ENCODE data around the gene HDAC11. TPM values are rescaled to one million over a fixed set of nuclear protein-coding genes. Genes with fewer than 3 reads are reported as not detected.

HDAC11 gene
- polyA plus RNA-seq, 1 experiment, result 7.1 TPM

- Histone ChIP-seq H3K4me3 (ENCODE audit: low read depth, low read length) (no peak overlapping the region), H3K27ac (ENCODE audit: low read depth, low read length) (no peak overlapping the region), H3K27me3 (ENCODE audit: control insufficient read depth, insufficient read depth, low read length) (peaks cover 9% of the 10 kb centered on the region), H3K9me3 (ENCODE audit: control insufficient read depth, insufficient read depth, low read length) (no peaks in the 10 kb centered on the region)
- no peak for TF ChIP-seq CTCF (IDR thresholded peaks at IDR 0.05; ENCODE audit: low read depth, low read length)
- no peak for DNase-seq (ENCODE audit: low read depth, low spot score)
- CTCF ChIA-PET, result interaction anchor here (1.0 to 3.3 kb wide), 4 partner anchors 8 to 424 kb away, joined by 3 to 23 read pairs (median 6); no protein-coding TSS in a partner anchor
- POLR2A ChIA-PET, result no interaction called here
Measured at GRCh38 chr3:13515786-13516759, 36.0 kb downstream of the HDAC11 start.

DNA sequence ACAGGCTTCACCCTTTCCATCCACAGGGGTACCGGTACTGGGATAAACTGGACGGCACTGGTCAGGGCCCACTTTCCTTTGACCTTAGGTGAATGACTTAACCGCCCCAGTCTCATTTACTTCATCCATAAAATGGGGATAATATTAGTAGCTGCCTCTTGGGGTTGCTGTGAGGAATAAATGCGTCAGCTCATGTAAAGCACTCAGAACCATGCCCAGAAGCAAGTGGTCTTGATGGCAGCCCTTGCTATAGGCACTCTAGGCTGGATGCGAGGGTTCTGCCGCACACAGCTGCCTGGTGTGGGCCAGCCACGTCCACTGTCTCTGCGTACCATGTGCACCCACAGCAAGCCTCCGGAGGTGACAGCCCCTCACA is 36.6 kb downstream of the HDAC11 start:
- H3K27ac ChIP-seq (ENCODE audit: low read depth, low read length), result no peak overlapping the region
- CTCF ChIA-PET, result no interaction called here
- no peak overlapping the region for H3K4me3 ChIP-seq (ENCODE audit: low read depth, low read length)
- DNase-seq (ENCODE audit: low read depth, low spot score), result no peak
- TF ChIP-seq CTCF (IDR thresholded peaks at IDR 0.05; ENCODE audit: low read depth, low read length), result no peak
- H3K27me3 ChIP-seq (ENCODE audit: control insufficient read depth, insufficient read depth, low read length), result peaks cover 9% of the 10 kb centered on the region
- POLR2A ChIA-PET, result no interaction called here
- no peaks in the 10 kb centered on the region for H3K9me3 ChIP-seq (ENCODE audit: control insufficient read depth, insufficient read depth, low read length)

GRCh38 chr3:13517253-13517977 is 37.3 kb downstream of the HDAC11 start:
- POLR2A ChIA-PET, result no interaction called here
- Histone ChIP-seq H3K4me3 (ENCODE audit: low read depth, low read length) (no peak overlapping the region), H3K27ac (ENCODE audit: low read depth, low read length) (no peak overlapping the region), H3K27me3 (ENCODE audit: control insufficient read depth, insufficient read depth, low read length) (peaks cover 9% of the 10 kb centered on the region), H3K9me3 (ENCODE audit: control insufficient read depth, insufficient read depth, low read length) (no peaks in the 10 kb centered on the region)
- no peak for TF ChIP-seq CTCF (IDR thresholded peaks at IDR 0.05; ENCODE audit: low read depth, low read length)
- DNase-seq (ENCODE audit: low read depth, low spot score), result no peak
- CTCF ChIA-PET, result no interaction called here

GRCh38 chr3:13518516-13518953 is 38.4 kb downstream of the HDAC11 start:
- ChIA-PET POLR2A (no interaction called here), CTCF (no interaction called here)
- no peak for TF ChIP-seq CTCF (IDR thresholded peaks at IDR 0.05; ENCODE audit: low read depth, low read length)
- peaks cover 4% of the 10 kb centered on the region for H3K27me3 ChIP-seq (ENCODE audit: control insufficient read depth, insufficient read depth, low read length)
- H3K4me3 ChIP-seq (ENCODE audit: low read depth, low read length), result no peak overlapping the region
- no peak overlapping the region for H3K27ac ChIP-seq (ENCODE audit: low read depth, low read length)
- no peak for DNase-seq (ENCODE audit: low read depth, low spot score)
- H3K9me3 ChIP-seq (ENCODE audit: control insufficient read depth, insufficient read depth, low read length), result peaks cover 5% of the 10 kb centered on the region; the same call in 1 of the 2 replicates
